Central memory CD8-positive, alpha-beta T cell (primary cell): ENCODE results near the gene CSGALNACT2.

Experiments
- ATAC-seq: fragments of 150-1000 bp; cut with Tn5 transposase; replicated peaks from 2 replicates; pipeline ENCODE4 v1.10.0; 2022; ENCODE audit warnings: mild to moderate bottlenecking, moderate FRiP score, moderate number of reproducible peaks; ENCODE audit not compliant: poor library complexity, severe bottlenecking; ENCODE audit errors: extremely low read depth
- DNase-seq, 2 donors: peaks; one replicate each; pipeline ENCODE4 v3.0.0; 2021; ENCODE audit warnings: low spot score in 2 of 2
- H3K27ac Mint-ChIP-seq: one replicate; pipeline ENCODE4 v1.8.0; 2022; ENCODE audit warnings: low read depth, mild to moderate bottlenecking, moderate library complexity, mixed read lengths
- H3K27me3 Mint-ChIP-seq: one replicate; pipeline ENCODE4 v1.8.0; 2022; ENCODE audit warnings: mixed read lengths
- H3K36me3 Mint-ChIP-seq: one replicate; pipeline ENCODE4 v1.8.0; 2022; ENCODE audit warnings: mild to moderate bottlenecking, moderate library complexity, mixed read lengths; ENCODE audit not compliant: insufficient read depth
- H3K4me1 Mint-ChIP-seq: one replicate; pipeline ENCODE4 v1.8.0; 2022; ENCODE audit warnings: mixed read lengths
- H3K4me3 Mint-ChIP-seq: one replicate; pipeline ENCODE4 v1.8.0; 2022; ENCODE audit warnings: mild to moderate bottlenecking, moderate library complexity, mixed read lengths
- H3K9me3 Mint-ChIP-seq: one replicate; pipeline ENCODE4 v1.8.0; 2022; ENCODE audit warnings: mixed read lengths

CSGALNACT2 gene

DNA sequence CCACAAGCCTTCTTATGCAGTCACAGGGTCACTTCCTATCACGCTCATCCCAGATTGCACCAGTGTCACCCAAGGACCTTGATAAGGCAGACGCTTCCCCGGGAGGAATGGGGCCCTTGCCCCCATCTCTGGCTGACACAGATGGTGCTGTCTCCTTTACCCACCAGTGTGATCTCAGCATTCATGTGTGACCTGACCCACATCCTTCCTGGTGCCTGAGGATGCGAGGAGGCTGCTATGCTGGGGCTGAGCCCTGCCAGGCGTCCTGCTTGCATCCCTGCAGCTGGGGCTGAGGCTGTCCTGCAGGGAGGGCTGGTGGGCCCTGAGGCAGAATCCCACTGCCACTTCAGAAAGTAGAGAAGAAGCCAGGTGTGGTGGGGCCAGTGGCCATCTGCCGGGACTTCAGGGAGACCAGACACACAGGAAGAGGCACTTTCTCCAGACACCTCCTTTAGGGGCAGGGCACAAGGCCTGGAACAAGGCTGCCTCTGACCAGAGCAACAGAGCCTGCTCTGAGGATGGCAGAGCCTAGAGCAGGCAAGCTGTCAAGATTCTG, 93.4 kb downstream of the CSGALNACT2 start:
- ATAC-seq (peak; percentile 75), DNase-seq (peak in 1 of 2 donors; percentile 67)
- peak overlapping the region; percentile 87 for H3K4me3 Mint-ChIP-seq

DNA sequence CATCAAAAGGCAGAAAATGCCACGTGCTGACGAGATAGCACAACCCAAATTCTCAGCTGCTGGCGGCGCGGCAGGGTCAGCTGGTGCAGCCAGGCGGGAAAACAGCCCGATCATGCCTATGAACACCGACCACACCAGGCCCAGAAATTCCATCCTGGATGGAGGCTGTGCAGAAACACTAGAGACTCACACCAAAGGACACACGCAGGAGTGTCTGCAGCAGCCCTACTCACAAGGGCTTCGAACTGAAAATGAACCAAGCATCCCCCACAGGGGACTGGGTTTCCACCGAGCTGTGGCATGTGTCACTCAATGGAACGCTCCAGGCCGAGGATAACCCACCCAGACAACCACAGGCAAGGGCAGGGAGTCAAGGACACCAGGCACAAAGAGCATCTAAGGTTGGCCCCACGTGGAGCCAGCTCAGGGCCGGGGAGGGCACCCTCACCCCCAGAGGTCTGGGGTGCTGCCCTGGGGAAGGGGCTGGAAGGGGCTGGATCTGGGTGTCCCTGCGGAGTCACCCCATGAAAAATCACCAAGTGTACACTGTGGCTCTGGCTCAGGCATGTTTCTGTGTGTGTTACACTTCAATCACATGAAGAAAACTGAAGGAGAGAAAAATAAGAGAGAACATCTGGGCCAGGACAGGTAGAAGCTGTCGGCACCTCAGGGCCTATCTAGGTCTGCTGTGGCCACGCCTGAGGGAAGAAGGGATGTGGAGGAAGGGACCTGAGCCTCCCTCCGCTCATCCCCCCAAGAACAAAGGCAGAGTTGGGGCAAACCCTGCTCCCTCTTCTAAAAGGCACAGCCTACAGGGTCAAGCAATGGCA, 95.6 kb downstream of the CSGALNACT2 start:
- ATAC-seq (no peak), DNase-seq (no peak)
- Mint-ChIP-seq H3K9me3 (no peaks in the 10 kb centered on the region), H3K27me3 (no peaks in the 10 kb centered on the region), H3K27ac (no peak overlapping the region), H3K4me3 (no peak overlapping the region), H3K4me1 (peaks cover 41% of the 10 kb centered on the region), H3K36me3 (peaks cover 4% of the 10 kb centered on the region)

More for the DNA sequence above, 93.4 kb downstream of the CSGALNACT2 start:
- Mint-ChIP-seq H3K4me1 (peaks cover 56% of the 10 kb centered on the region), H3K36me3 (peaks cover 7% of the 10 kb centered on the region), H3K27ac (peak overlapping the region; percentile 90), H3K9me3 (no peaks in the 10 kb centered on the region), H3K27me3 (no peaks in the 10 kb centered on the region)

DNA sequence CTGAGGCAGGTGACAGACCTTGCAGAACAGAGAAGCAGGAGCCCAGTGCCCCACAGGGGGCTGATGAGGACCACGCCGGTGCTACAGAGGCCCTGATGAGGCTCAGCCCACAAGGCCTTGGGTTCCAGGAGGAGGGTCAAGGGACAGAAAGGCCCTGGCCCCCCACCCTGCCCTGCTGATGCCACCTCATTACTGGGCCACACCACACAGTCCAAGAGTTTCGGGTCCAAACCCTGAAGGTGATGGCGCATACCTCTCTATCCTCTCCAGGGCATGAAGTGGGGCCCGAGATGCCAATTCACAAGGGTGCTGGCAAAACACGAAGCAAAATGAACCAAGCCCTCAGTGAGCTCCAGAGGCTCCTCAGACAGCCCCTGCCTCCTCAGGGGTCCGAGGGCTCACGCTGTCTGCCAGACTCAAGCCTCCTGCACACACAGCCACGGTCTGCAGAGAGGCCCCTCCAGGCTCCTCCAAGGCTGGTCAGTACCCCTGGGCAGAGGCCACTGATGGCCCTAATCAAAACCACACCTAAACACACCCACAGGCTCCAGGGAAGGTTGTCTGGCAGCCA, 96.3 kb downstream of the CSGALNACT2 start:
- Mint-ChIP-seq H3K4me3 (no peak overlapping the region), H3K9me3 (no peaks in the 10 kb centered on the region), H3K36me3 (peaks cover 4% of the 10 kb centered on the region), H3K27me3 (no peaks in the 10 kb centered on the region), H3K4me1 (peaks cover 36% of the 10 kb centered on the region), H3K27ac (no peak overlapping the region)
- ATAC-seq (no peak), DNase-seq (no peak)
